Hepatocyte (in vitro differentiated cells): ENCODE measurements around the gene LMOD1. TPM values are rescaled to one million over a fixed set of nuclear protein-coding genes. Genes with fewer than 3 reads are reported as not detected.
A peak's percentile ranks its signal among the peaks of the same experiment; 100 is the strongest.

Experiments
- DNase-seq: peaks from one replicate; pipeline ENCODE4 v3.0.0-alpha.2; 2016; ENCODE audit warnings: low spot score
- H2AFZ ChIP-seq: fragments of 200-600 bp; sonication (generic); 2 replicates; pipeline ENCODE4 v1.6.0; 2016; ENCODE audit warnings: antibody characterized with exemption, mild to moderate bottlenecking
- H3K27ac ChIP-seq: fragments of 200-600 bp; sonication (generic); 2 replicates; pipeline ENCODE4 v1.5.1; 2016; ENCODE audit warnings: mild to moderate bottlenecking
- H3K27me3 ChIP-seq: fragments of 200-600 bp; sonication (generic); 2 replicates; pipeline ENCODE4 v1.6.1; 2016
- H3K36me3 ChIP-seq: fragments of 200-600 bp; sonication (generic); replicated peaks from 2 replicates; pipeline ENCODE4 v1.5.1; 2016; ENCODE audit warnings: low read depth; ENCODE audit not compliant: insufficient read depth
- H3K4me1 ChIP-seq: fragments of 200-600 bp; sonication (generic); 2 replicates; pipeline ENCODE4 v1.5.1; 2016; ENCODE audit warnings: mild to moderate bottlenecking, moderate library complexity; ENCODE audit not compliant: insufficient read depth
- H3K4me2 ChIP-seq: fragments of 200-600 bp; sonication (generic); 2 replicates; pipeline ENCODE4 v1.6.0; 2016
- H3K4me3 ChIP-seq: fragments of 200-600 bp; sonication (generic); 2 replicates; pipeline ENCODE4 v1.5.1; 2016; ENCODE audit warnings: mild to moderate bottlenecking
- H3K79me2 ChIP-seq: fragments of 200-600 bp; sonication (generic); 2 replicates; pipeline ENCODE4 v1.6.0; 2017; ENCODE audit warnings: mild to moderate bottlenecking
- H3K9me2 ChIP-seq: fragments of 200-600 bp; sonication (generic); replicated peaks from 2 replicates; pipeline ENCODE4 v1.6.0; 2017; ENCODE audit warnings: mild to moderate bottlenecking; ENCODE audit not compliant: insufficient read depth
- H3K9me3 ChIP-seq: fragments of 200-600 bp; sonication (generic); 2 replicates; pipeline ENCODE4 v1.5.1; 2016; ENCODE audit warnings: low read depth, mild to moderate bottlenecking
- H4K20me1 ChIP-seq: fragments of 200-600 bp; sonication (generic); 2 replicates; pipeline ENCODE4 v1.6.0; 2016; ENCODE audit warnings: mild to moderate bottlenecking; ENCODE audit not compliant: insufficient read depth, poor library complexity, severe bottlenecking
- CTCF ChIP-seq: fragments of 200-600 bp; sonication (generic); IDR thresholded peaks from 2 replicates; pipeline ENCODE4 v1.5.1; 2016; ENCODE audit warnings: antibody characterized with exemption, mild to moderate bottlenecking; ENCODE audit not compliant: poor library complexity
- EZH2 ChIP-seq: fragments of 200-600 bp; sonication (generic); IDR thresholded peaks from 2 replicates; pipeline ENCODE4 v1.6.1; 2016; ENCODE audit warnings: antibody characterized with exemption, mild to moderate bottlenecking, borderline replicate concordance
- EZH2phosphoT487 ChIP-seq: fragments of 200-600 bp; sonication (generic); IDR thresholded peaks from one replicate; pipeline ENCODE4 v1.6.1; 2018; ENCODE audit warnings: antibody characterized with exemption, mild to moderate bottlenecking, low read depth, moderate library complexity; ENCODE audit not compliant: unreplicated experiment, severe bottlenecking
- WGBS: methylation state at CpG from one replicate; pipeline ENCODE4 v1.1.6; 2016; ENCODE audit warnings: low lambda C conversion rate; ENCODE audit errors: missing lambda C conversion rate; 5-methylcytosine and 5-hydroxymethylcytosine counted together
- polyA plus RNA-seq: library from polyadenylated mRNA; unstranded; fragments of >200 nt; fragmentation: Nextera tagmentation; extraction: Ambion mirVana; gene quantifications from 2 replicates; pipeline ENCODE4 v1.2.1, GENCODE V29; 2016
- total RNA-seq: library from RNA; depleted of rRNA; stranded (reverse); fragments of >200 nt; gene quantifications from 2 replicates; pipeline ENCODE4 v1.2.3, GENCODE V29; 2014

LMOD1 gene
- total and polyA plus RNA-seq, 2 experiments from 2014 or later = 6.4 to 8.7 TPM

GRCh38 chr1:201945863-201946223, 505 bp downstream of the LMOD1 start:
- no peak for DNase-seq
- Histone ChIP-seq H3K4me2 (peak overlapping the region; percentile 78), H2AFZ (peak overlapping the region; percentile 22), H3K9me2 (no peaks in the 10 kb centered on the region), H3K4me3 (peak overlapping the region; percentile 21), H4K20me1 (no peaks in the 10 kb centered on the region), H3K27me3 (peaks cover 5% of the 10 kb centered on the region), H3K27ac (peak overlapping the region; percentile 45), H3K9me3 (no peaks in the 10 kb centered on the region), H3K79me2 (peaks cover 5% of the 10 kb centered on the region), H3K36me3 (no peaks in the 10 kb centered on the region), H3K4me1 (no peaks in the 10 kb centered on the region)
- 42% methylated on average over 10 of the region's 10 CpGs for WGBS
- TF ChIP-seq CTCF = no peak
- TF ChIP-seq EZH2 = no peak
- TF ChIP-seq EZH2phosphoT487 = no peak

GRCh38 chr1:201945157-201945556, 1.2 kb downstream of the LMOD1 start:
- H2AFZ ChIP-seq = no peak overlapping the region
- WGBS = 67% methylated on average over 4 of the region's 4 CpGs

GRCh38 chr1:201944639-201945038, 1.7 kb downstream of the LMOD1 start:
- TF ChIP-seq CTCF (no peak), EZH2 (no peak), EZH2phosphoT487 (no peak)
- WGBS = 86% methylated on average over 2 of the region's 3 CpGs
- no peaks in the 10 kb centered on the region for H3K9me3 ChIP-seq
- H3K9me2 ChIP-seq = no peaks in the 10 kb centered on the region
- H2AFZ ChIP-seq = no peak overlapping the region
- DNase-seq = no peak
- no peak overlapping the region for H3K27ac ChIP-seq
- H3K4me2 ChIP-seq = peak overlapping the region; percentile 78
- H3K4me3 ChIP-seq = no peak overlapping the region
- H4K20me1 ChIP-seq = no peaks in the 10 kb centered on the region
- H3K27me3 ChIP-seq = peaks cover 5% of the 10 kb centered on the region
- H3K79me2 ChIP-seq = peaks cover 5% of the 10 kb centered on the region
- no peaks in the 10 kb centered on the region for H3K4me1 ChIP-seq
- no peaks in the 10 kb centered on the region for H3K36me3 ChIP-seq

More at GRCh38 chr1:201945157-201945556, 1.2 kb downstream of the LMOD1 start:
- no peaks in the 10 kb centered on the region for H3K36me3 ChIP-seq
- no peaks in the 10 kb centered on the region for H4K20me1 ChIP-seq
- no peaks in the 10 kb centered on the region for H3K9me3 ChIP-seq
- no peak for DNase-seq
- H3K27me3 ChIP-seq = peaks cover 5% of the 10 kb centered on the region
- no peak for TF ChIP-seq EZH2phosphoT487
- TF ChIP-seq EZH2 = no peak
- TF ChIP-seq CTCF = peak; percentile 16
- H3K4me2 ChIP-seq = peak overlapping the region; percentile 78
- H3K4me3 ChIP-seq = no peak overlapping the region
- H3K27ac ChIP-seq = no peak overlapping the region
- no peaks in the 10 kb centered on the region for H3K9me2 ChIP-seq
- H3K4me1 ChIP-seq = no peaks in the 10 kb centered on the region
- H3K79me2 ChIP-seq = peaks cover 5% of the 10 kb centered on the region

GRCh38 chr1:201944002-201944401, 2.3 kb downstream of the LMOD1 start:
- Histone ChIP-seq H2AFZ (no peak overlapping the region), H3K9me2 (no peaks in the 10 kb centered on the region)
- 90% methylated on average over 6 of the region's 6 CpGs for WGBS

More at GRCh38 chr1:201944002-201944401, 2.3 kb downstream of the LMOD1 start:
- Histone ChIP-seq H3K27me3 (peaks cover 5% of the 10 kb centered on the region), H3K27ac (no peak overlapping the region), H3K79me2 (peaks cover 5% of the 10 kb centered on the region), H3K9me3 (no peaks in the 10 kb centered on the region), H3K4me1 (no peaks in the 10 kb centered on the region), H3K36me3 (no peaks in the 10 kb centered on the region), H4K20me1 (no peaks in the 10 kb centered on the region), H3K4me3 (no peak overlapping the region), H3K4me2 (peak overlapping the region; percentile 78)
- no peak for TF ChIP-seq EZH2phosphoT487
- no peak for TF ChIP-seq CTCF
- TF ChIP-seq EZH2 = no peak
- DNase-seq = no peak
